H1 (cell line): ENCODE measurements around the gene ANAPC2.

Source experiments
- TEAD4 ChIP-seq: IDR thresholded peaks from 2 replicates; pipeline ENCODE4 v1.6.1; 2012; ENCODE audit warnings: low read depth, low read length, inconsistent platforms, mixed read lengths
- TF ChIP-seq, protein P1 (sequence below): IDR thresholded peaks from 2 replicates; pipeline ENCODE4 v1.6.1; 2011; ENCODE audit warnings: low read depth, mild to moderate bottlenecking, low read length; ENCODE audit not compliant: insufficient read depth

- TF ChIP-seq TEAD4: no peak
- TF ChIP-seq, protein P1, sequence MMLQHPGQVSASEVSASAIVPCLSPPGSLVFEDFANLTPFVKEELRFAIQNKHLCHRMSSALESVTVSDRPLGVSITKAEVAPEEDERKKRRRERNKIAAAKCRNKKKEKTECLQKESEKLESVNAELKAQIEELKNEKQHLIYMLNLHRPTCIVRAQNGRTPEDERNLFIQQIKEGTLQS: no peak
Observed at GRCh38 chr9:137171149-137171900, 17.0 kb downstream of the ANAPC2 start.
